Keratinocyte (primary cell): ENCODE data around the gene ADAMTSL4. TPM values are rescaled to one million over a fixed set of nuclear protein-coding genes. Genes with fewer than 3 reads are reported as not detected.

Experiments
- DNase-seq: peaks from one replicate; pipeline ENCODE4 v3.0.0-alpha.2; 2011; ENCODE audit warnings: low read depth, missing footprints, low spot score
- FAIRE-seq: peaks from 2 replicates; lab custom pipeline; 2011; peaks lifted over from hg19 to GRCh38; lab: Jason Lieb, UNC
- H2AFZ ChIP-seq: 2 replicates; pipeline ENCODE4 v1.6.0; 2012; ENCODE audit warnings: low read length, control low read depth, inconsistent platforms; ENCODE audit not compliant: control insufficient read depth
- H3K27ac ChIP-seq: 2 replicates; pipeline ENCODE4 v1.5.1; 2011; ENCODE audit warnings: low read length; ENCODE audit not compliant: control insufficient read depth, insufficient read depth
- H3K27me3 ChIP-seq: 3 replicates; pipeline ENCODE4 v1.6.0; 2011; ENCODE audit warnings: low read length; ENCODE audit not compliant: control insufficient read depth, insufficient read depth; ENCODE audit errors: extremely low read depth
- H3K36me3 ChIP-seq, 2 experiments: 2 replicates in 1 of 2; 3 replicates in 1 of 2; pipeline ENCODE4 v1.5.1; 2011; ENCODE audit warnings: low read length in 2 of 2, mild to moderate bottlenecking in 1 of 2; ENCODE audit not compliant: control insufficient read depth in 2 of 2, insufficient read depth in 2 of 2; ENCODE audit errors: extremely low read depth in 1 of 2
- H3K4me1 ChIP-seq: 3 replicates; pipeline ENCODE4 v1.5.1; 2011; ENCODE audit warnings: low read length; ENCODE audit not compliant: control insufficient read depth, insufficient read depth; ENCODE audit errors: extremely low read depth
- H3K4me2 ChIP-seq: 3 replicates; pipeline ENCODE4 v1.6.0; 2011; ENCODE audit warnings: low read depth, low read length; ENCODE audit not compliant: control insufficient read depth, insufficient read depth; ENCODE audit errors: extremely low read depth
- H3K4me3 ChIP-seq, 3 experiments: fragments of 200-600 bp in 1 of 3; sonication (generic) in 1 of 3; 2 replicates in 2 of 3; 3 replicates in 1 of 3; pipeline ENCODE4 v1.5.1; 2011 to 2016; ENCODE audit warnings: low read length in 3 of 3, mild to moderate bottlenecking in 3 of 3, control low read depth in 2 of 3, inconsistent platforms in 1 of 3, low read depth in 1 of 3, mixed read lengths in 1 of 3, mixed run types in 1 of 3, moderate library complexity in 1 of 3; ENCODE audit not compliant: control insufficient read depth in 2 of 3, insufficient read depth in 2 of 3; ENCODE audit errors: extremely low read depth in 1 of 3
- H3K79me2 ChIP-seq: 2 replicates; pipeline ENCODE4 v1.6.0; 2012; ENCODE audit warnings: low read length; ENCODE audit not compliant: control insufficient read depth, insufficient read depth
- H3K9ac ChIP-seq: 3 replicates; pipeline ENCODE4 v1.6.0; 2011; ENCODE audit warnings: low read length; ENCODE audit not compliant: control insufficient read depth, insufficient read depth; ENCODE audit errors: extremely low read depth
- H3K9me1 ChIP-seq: 3 replicates; pipeline ENCODE4 v1.6.0; 2011; ENCODE audit warnings: low read length; ENCODE audit not compliant: control insufficient read depth, insufficient read depth; ENCODE audit errors: extremely low read depth
- H3K9me3 ChIP-seq: 2 replicates; pipeline ENCODE4 v1.5.1; 2012; ENCODE audit warnings: low read depth, low read length; ENCODE audit not compliant: control insufficient read depth
- H4K20me1 ChIP-seq: 3 replicates; pipeline ENCODE4 v1.6.0; 2011; ENCODE audit warnings: low read length; ENCODE audit not compliant: control insufficient read depth, insufficient read depth; ENCODE audit errors: extremely low read depth
- EZH2 ChIP-seq: IDR thresholded peaks from one replicate; pipeline ENCODE4 v1.6.1; 2012; ENCODE audit warnings: inconsistent platforms, mild to moderate bottlenecking, low read length, moderate library complexity
- dilution Hi-C: fragments of 300-500 bp; cut with MboI; formaldehyde crosslinking; loops from one replicate; pipeline ENCODE4 v1.7.0; 2020; ENCODE audit warnings: low sequenced_read_pairs; ENCODE audit not compliant: extremely low pct_ligation_motif_present
- polyA plus RNA-seq, 5 experiments: library from polyadenylated mRNA; depleted of rRNA in 3 of 5; stranded (reverse) in 3 of 5; stranded (forward) in 1 of 5; unstranded in 1 of 5; fragments of >200 nt; gene quantifications; 1 replicate in 1 of 5; 2 replicates in 3 of 5; 3 replicates in 1 of 5; pipeline versions ENCODE4 v1.2.1 to v1.2.3, GENCODE V29; 2011 to 2012; ENCODE audit warnings: missing spikeins in 2 of 5, low read depth in 1 of 5, low replicate concordance in 1 of 5
- TF ChIP-seq, protein P1 (sequence below), 3 experiments: IDR thresholded peaks in 1 of 3; conservative IDR thresholded peaks in 1 of 3; optimal IDR thresholded peaks in 1 of 3; 2 replicates in 2 of 3; 3 replicates in 1 of 3; pipeline versions ENCODE3 to v1.5.1; 2011; ENCODE audit warnings: low read length in 3 of 3, mild to moderate bottlenecking in 3 of 3, moderate library complexity in 2 of 3, control low read depth in 1 of 3, inconsistent platforms in 1 of 3; ENCODE audit not compliant: insufficient read depth in 2 of 3; ENCODE audit errors: extremely low read depth in 1 of 3

ADAMTSL4 gene
- polyA plus RNA-seq, 1 donor (not counting 4 experiments of a cell fraction or from before 2014, with no cell fraction given), result 7.0 TPM

- dilution Hi-C loops, result no loop called here
- H3K4me3 ChIP-seq, result peak overlapping the region; percentile 90 to 98 (median 97)
- H3K79me2 ChIP-seq, result peaks cover 67% of the 10 kb centered on the region
- DNase-seq (no peak), FAIRE-seq (no peak)
- peak overlapping the region; percentile 99 for H3K9ac ChIP-seq
- H3K36me3 ChIP-seq, result peaks cover 24 to 59% of the 10 kb centered on the region in 2 experiments
- H3K4me2 ChIP-seq, result peak overlapping the region; percentile 99
- no peaks in the 10 kb centered on the region for H3K9me1 ChIP-seq
- H3K9me3 ChIP-seq, result no peaks in the 10 kb centered on the region
- no peaks in the 10 kb centered on the region for H3K27me3 ChIP-seq
- peaks cover 39% of the 10 kb centered on the region for H3K4me1 ChIP-seq
- peak overlapping the region; percentile 98 for H3K27ac ChIP-seq
- H2AFZ ChIP-seq, result no peak overlapping the region
- peaks cover 56% of the 10 kb centered on the region for H4K20me1 ChIP-seq
- TF ChIP-seq, protein P1, sequence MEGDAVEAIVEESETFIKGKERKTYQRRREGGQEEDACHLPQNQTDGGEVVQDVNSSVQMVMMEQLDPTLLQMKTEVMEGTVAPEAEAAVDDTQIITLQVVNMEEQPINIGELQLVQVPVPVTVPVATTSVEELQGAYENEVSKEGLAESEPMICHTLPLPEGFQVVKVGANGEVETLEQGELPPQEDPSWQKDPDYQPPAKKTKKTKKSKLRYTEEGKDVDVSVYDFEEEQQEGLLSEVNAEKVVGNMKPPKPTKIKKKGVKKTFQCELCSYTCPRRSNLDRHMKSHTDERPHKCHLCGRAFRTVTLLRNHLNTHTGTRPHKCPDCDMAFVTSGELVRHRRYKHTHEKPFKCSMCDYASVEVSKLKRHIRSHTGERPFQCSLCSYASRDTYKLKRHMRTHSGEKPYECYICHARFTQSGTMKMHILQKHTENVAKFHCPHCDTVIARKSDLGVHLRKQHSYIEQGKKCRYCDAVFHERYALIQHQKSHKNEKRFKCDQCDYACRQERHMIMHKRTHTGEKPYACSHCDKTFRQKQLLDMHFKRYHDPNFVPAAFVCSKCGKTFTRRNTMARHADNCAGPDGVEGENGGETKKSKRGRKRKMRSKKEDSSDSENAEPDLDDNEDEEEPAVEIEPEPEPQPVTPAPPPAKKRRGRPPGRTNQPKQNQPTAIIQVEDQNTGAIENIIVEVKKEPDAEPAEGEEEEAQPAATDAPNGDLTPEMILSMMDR (optimal IDR thresholded peaks at IDR 0.05 in 1 of 3, IDR thresholded peaks at IDR 0.05 in 1 of 3, conservative IDR thresholded peaks at IDR 0.05 in 1 of 3; ENCODE audit: extremely low read depth in 1 of 3, insufficient read depth in 2 of 3, low read length in 3 of 3), result no peak
- TF ChIP-seq EZH2, result no peak
Measured at GRCh38 chr1:150576794-150577556, 27.8 kb downstream of the ADAMTSL4 start.

DNA sequence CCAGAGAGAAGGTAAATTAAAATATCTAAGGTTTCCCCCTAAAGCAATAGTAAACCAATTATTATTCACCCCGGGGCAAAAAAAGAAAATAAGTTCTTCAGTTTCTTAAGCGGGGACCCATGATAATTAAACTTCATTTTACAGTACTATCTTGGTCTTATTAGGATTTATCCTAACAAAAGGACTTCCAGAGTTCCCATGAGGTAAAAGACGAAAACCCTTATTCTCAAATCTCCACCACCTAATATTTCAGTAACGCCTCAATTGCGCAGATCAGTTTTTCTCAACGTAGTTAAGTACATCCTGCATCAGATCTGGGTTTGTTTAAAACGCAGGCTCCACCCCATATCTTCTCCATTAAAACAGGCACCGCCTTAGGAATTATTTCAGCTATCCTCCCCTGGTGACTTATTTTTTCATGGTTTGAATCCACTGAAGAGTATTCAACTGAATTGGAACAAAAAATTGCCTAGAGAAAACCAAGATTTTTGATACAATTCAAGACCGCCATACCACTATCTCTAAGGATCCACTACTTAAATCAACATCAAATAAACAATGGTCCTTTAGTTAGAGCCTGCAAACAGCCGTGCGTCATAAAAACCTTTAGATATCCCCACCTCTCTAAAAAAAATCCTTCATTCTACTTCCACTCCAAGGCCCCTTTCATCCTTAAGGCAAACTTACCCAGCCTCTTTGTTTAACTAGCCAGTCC is 28.5 kb downstream of the ADAMTSL4 start:
- no peak overlapping the region for H2AFZ ChIP-seq
- H3K4me3 ChIP-seq, result peak overlapping the region; percentile 90 to 98 (median 97)
- dilution Hi-C loops, result no loop called here
- H3K4me2 ChIP-seq, result peak overlapping the region; percentile 30
- peaks cover 67% of the 10 kb centered on the region for H3K79me2 ChIP-seq
- FAIRE-seq (no peak), DNase-seq (no peak)
- H3K36me3 ChIP-seq, result peaks cover 24 to 59% of the 10 kb centered on the region in 2 experiments
- H3K9ac ChIP-seq, result peak overlapping the region; percentile 99
- H3K4me1 ChIP-seq, result peaks cover 37% of the 10 kb centered on the region
- no peaks in the 10 kb centered on the region for H3K9me1 ChIP-seq
- H3K27me3 ChIP-seq, result no peaks in the 10 kb centered on the region
- no peaks in the 10 kb centered on the region for H3K9me3 ChIP-seq
- TF ChIP-seq EZH2, result no peak
- TF ChIP-seq, protein P1 (optimal IDR thresholded peaks at IDR 0.05 in 1 of 3, IDR thresholded peaks at IDR 0.05 in 1 of 3, conservative IDR thresholded peaks at IDR 0.05 in 1 of 3; ENCODE audit: extremely low read depth in 1 of 3, insufficient read depth in 2 of 3, low read length in 3 of 3), result no peak
- H4K20me1 ChIP-seq, result peaks cover 52% of the 10 kb centered on the region
- peak overlapping the region; percentile 98 for H3K27ac ChIP-seq
